Lung (tissue), 16 donors: ENCODE data around the gene C2CD4B. TPM values are rescaled to one million over a fixed set of nuclear protein-coding genes. Genes with fewer than 3 reads are reported as not detected.

Experiments used
- ATAC-seq: fragments of 200-7000 bp; cut with Tn5 transposase; one replicate; pipeline ENCODE4 v1.9.1; 2020; ENCODE audit warnings: moderate number of reproducible peaks; ENCODE audit not compliant: insufficient read depth, low FRiP score
- DNase-seq, 3 donors: peaks; one replicate each; pipeline ENCODE4 v3.0.0-alpha.2; 2013 to 2017
- H3K27ac ChIP-seq, 2 donors: one replicate each; pipeline ENCODE4 v1.5.1; 2013; ENCODE audit warnings: mild to moderate bottlenecking in 2 of 2, moderate library complexity in 2 of 2, control low read depth in 1 of 2, inconsistent platforms in 1 of 2, low read depth in 1 of 2, low read length in 1 of 2
- H3K27me3 ChIP-seq, 3 donors: one replicate each; pipeline ENCODE4 v1.5.1; 2013; ENCODE audit warnings: low read length in 2 of 3; ENCODE audit not compliant: control insufficient read depth in 3 of 3, insufficient read depth in 3 of 3
- H3K36me3 ChIP-seq, 4 donors: one replicate each; pipeline ENCODE4 v1.5.1; 2013; ENCODE audit warnings: low read length in 4 of 4, mild to moderate bottlenecking in 1 of 4, moderate library complexity in 1 of 4; ENCODE audit not compliant: control insufficient read depth in 4 of 4, insufficient read depth in 4 of 4
- H3K4me1 ChIP-seq, 5 donors: one replicate each; pipeline ENCODE4 v1.5.1; 2013; ENCODE audit warnings: low read length in 5 of 5, mild to moderate bottlenecking in 2 of 5, moderate library complexity in 1 of 5; ENCODE audit not compliant: control insufficient read depth in 5 of 5, insufficient read depth in 5 of 5
- H3K4me3 ChIP-seq: one replicate; pipeline ENCODE4 v1.5.1; 2013; ENCODE audit warnings: mild to moderate bottlenecking, control low read depth, moderate library complexity
- H3K9ac ChIP-seq, 2 donors: one replicate each; pipeline ENCODE4 v1.5.1; 2013; ENCODE audit warnings: low read length in 2 of 2, control low read depth in 1 of 2; ENCODE audit not compliant: insufficient read depth in 1 of 2
- H3K9me3 ChIP-seq, 4 donors: one replicate each; pipeline ENCODE4 v1.5.1; 2013; ENCODE audit warnings: low read length in 3 of 4, mild to moderate bottlenecking in 1 of 4, moderate library complexity in 1 of 4; ENCODE audit not compliant: control insufficient read depth in 4 of 4, insufficient read depth in 3 of 4
- WGBS, 2 donors: extraction: QIAGEN DNeasy Blood & Tissue Kit; methylation state at CpG; one replicate each; pipeline ENCODE4 v1.1.7; 2013; 5-methylcytosine and 5-hydroxymethylcytosine counted together
- long read RNA-seq, 5 donors: transcript quantifications; one replicate each; lab custom pipeline, GENCODE V29; 2026
- polyA plus RNA-seq, 2 donors: library from polyadenylated mRNA; stranded (reverse); fragments of 200-250 nt; gene quantifications; one replicate each; pipeline ENCODE4 v1.2.1, GENCODE V29; 2013
- total RNA-seq, 2 donors: library from RNA; depleted of rRNA in 1 of 2; stranded (reverse); fragments of >200 nt in 1 of 2; gene quantifications; one replicate each; pipeline ENCODE4 v1.2.1, GENCODE V29; 2014 to 2021
- TF ChIP-seq, protein P1 (sequence below): IDR thresholded peaks from 2 replicates; pipeline ENCODE4 v1.5.1; 2012; ENCODE audit warnings: mild to moderate bottlenecking; ENCODE audit errors: control extremely low read depth, extremely low read depth
- donor health status: control.
- donor health status: control.
- donor health status: Bipolar disorder and iron deficiency.
- donor health status: healthy.
- donor health status: DM: yes; HTN: yes; CAD: no.

The C2CD4B gene, protein sequence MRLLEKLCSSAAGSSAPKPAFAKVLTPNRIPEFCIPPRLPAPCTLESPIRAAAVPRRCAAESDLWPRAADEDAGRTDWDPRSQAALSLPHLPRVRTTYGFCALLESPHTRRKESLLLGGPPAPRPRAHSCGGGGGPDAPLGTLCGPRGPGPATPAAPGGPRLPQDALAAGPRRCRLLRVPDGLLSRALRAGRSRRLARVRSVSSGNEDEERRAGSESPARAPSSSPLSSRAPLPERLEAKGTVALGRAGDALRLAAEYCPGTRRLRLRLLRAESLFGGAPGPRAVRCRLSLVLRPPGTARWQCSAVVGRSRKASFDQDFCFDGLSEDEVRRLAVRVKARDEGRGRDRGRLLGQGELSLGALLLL
- total RNA-seq (10 to 100 TPM in 1 of 2 donors, 1 to 10 TPM in 1; 7.2 to 12.6 TPM), polyA plus RNA-seq (1 to 10 TPM; 3.4 to 8.1 TPM)
- long read RNA-seq, donor 1, partial matches to known transcripts: 0 of 2 reads
- long read RNA-seq, donor 1, other reads (novel, unspliced or antisense): 0 of 2 reads
- long read RNA-seq, donor 2, partial matches to known transcripts: 0 of 1 reads
- long read RNA-seq, donor 2, other reads (novel, unspliced or antisense): 0 of 1 reads
- long read RNA-seq, donor 3, partial matches to known transcripts: 0 of 1 reads
- long read RNA-seq, donor 3, other reads (novel, unspliced or antisense): 0 of 1 reads
- long read RNA-seq, donor 4: 0 reads
- long read RNA-seq, donor 5, partial matches to known transcripts: 0 of 1 reads
- long read RNA-seq, donor 5, other reads (novel, unspliced or antisense): 0 of 1 reads

DNA sequence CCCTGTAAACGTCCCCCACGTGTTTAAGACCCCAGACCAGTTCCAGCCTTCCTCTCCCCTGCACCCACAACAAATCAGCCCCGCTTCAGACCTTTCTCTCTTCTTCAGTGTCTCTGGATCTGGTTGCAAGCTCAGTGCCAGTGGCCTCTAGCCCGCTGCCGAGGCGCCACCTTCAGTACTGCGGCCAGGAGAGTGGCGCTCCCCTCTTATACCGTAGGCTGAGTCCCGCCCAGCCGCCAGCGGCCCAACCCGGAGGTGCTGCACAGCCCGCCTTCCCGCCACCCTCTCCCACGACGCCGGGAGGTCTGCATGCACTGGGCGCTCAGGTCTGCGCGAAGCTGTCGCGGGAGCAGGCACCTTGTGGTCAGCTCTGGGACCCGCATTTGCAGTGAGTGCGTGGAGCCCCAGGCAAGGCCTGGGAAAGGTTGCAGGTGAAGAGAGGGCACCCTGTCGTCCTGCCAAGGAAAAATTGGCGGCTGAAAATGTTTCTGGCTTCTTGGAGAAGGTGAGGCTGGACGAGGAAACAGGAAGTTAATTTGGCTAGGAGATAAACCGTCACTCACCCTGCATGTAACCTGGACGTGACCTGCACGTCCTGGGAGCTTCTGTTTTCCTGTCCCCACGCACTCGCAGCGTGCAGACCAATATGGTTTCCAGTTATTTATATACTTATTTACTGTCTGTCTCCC is at the start of gene C2CD4B:
TSS of gene C2CD4B (minus strand) at position 182 of the 689 bp plus-strand sequence. CDS start 301 bp downstream, outside the sequence.
- TF ChIP-seq, protein P1, sequence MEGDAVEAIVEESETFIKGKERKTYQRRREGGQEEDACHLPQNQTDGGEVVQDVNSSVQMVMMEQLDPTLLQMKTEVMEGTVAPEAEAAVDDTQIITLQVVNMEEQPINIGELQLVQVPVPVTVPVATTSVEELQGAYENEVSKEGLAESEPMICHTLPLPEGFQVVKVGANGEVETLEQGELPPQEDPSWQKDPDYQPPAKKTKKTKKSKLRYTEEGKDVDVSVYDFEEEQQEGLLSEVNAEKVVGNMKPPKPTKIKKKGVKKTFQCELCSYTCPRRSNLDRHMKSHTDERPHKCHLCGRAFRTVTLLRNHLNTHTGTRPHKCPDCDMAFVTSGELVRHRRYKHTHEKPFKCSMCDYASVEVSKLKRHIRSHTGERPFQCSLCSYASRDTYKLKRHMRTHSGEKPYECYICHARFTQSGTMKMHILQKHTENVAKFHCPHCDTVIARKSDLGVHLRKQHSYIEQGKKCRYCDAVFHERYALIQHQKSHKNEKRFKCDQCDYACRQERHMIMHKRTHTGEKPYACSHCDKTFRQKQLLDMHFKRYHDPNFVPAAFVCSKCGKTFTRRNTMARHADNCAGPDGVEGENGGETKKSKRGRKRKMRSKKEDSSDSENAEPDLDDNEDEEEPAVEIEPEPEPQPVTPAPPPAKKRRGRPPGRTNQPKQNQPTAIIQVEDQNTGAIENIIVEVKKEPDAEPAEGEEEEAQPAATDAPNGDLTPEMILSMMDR: no peak
- Histone ChIP-seq H3K4me1 (peaks cover 0 to 8% (median 0%) of the 10 kb centered on the region in 5 donors), H3K4me3 (peak within 1 kb of the TSS; percentile 65), H3K27me3 (peaks cover 0 to 62% (median 48%) of the 10 kb centered on the region in 3 donors), H3K9ac (no peak within 1 kb of the TSS), H3K27ac (peak within 1 kb of the TSS; percentile 77 to 87), H3K9me3 (no peaks in the 10 kb centered on the region), H3K36me3 (no peaks in the 10 kb centered on the region)
- DNase-seq: peak; percentile 26 to 54 (median 42)
- peak; percentile 72 for ATAC-seq
- WGBS, 2 donors: 14% methylated on average over 34 of the region's 34 CpGs

DNA sequence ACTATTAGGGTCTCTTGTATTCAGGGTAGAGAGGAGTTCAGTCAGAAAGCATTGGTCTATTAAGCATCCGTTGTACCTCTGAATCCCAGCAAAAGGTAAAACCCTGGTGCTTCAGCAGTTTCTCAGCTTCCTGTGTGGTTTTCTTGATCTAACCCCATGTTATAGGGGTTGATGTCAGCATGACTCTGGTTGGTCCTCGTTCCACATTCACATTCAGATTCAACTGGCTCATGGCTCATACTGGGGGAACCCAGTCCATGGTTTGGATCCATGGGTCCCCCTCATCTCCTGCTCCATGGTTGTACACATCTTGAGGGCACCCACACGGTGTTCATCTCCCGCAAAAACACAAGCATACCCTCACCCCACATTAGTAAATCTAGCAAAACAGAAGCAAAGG is 47.7 kb upstream of the C2CD4B start:
- no peaks in the 10 kb centered on the region for H3K4me1 ChIP-seq
- TF ChIP-seq, protein P1: no peak
- H3K9ac ChIP-seq: no peak overlapping the region
- no peak overlapping the region for H3K27ac ChIP-seq
- DNase-seq (no peak), ATAC-seq (no peak)
- H3K27me3 ChIP-seq: no peaks in the 10 kb centered on the region
- 85 to 86% methylated on average over 4 of the region's 4 CpGs for WGBS, 2 donors
- peaks cover 0 to 17% (median 13%) of the 10 kb centered on the region in 4 donors for H3K9me3 ChIP-seq
- no peak overlapping the region for H3K4me3 ChIP-seq
- no peaks in the 10 kb centered on the region for H3K36me3 ChIP-seq

DNA sequence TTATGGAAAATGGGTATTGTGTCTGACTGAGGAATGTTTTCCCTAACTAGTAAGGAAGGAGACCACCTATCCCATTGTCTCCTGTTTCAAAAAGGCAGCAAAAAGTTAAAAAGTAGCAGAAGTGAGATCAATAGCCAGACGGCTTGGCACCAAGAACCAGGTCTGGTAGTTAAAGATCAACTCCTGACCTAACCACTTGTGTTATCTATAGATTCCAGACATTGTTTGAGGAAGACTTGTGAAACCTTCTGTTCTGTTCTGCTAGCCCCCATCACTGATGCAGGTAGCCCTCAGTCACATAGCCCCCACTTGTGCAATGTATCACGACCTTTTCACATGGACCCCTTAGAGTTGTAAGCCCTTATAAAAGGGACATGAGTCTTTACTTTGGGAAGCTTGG is 46.3 kb upstream of the C2CD4B start:
- no peak for ATAC-seq
- Histone ChIP-seq H3K9ac (no peak overlapping the region), H3K27me3 (no peaks in the 10 kb centered on the region), H3K27ac (no peak overlapping the region), H3K36me3 (no peaks in the 10 kb centered on the region), H3K9me3 (peaks cover 0 to 14% (median 4%) of the 10 kb centered on the region in 4 donors), H3K4me3 (no peak overlapping the region), H3K4me1 (no peaks in the 10 kb centered on the region)
- TF ChIP-seq, protein P1: no peak
- peak in 1 of 3 donors; percentile 7 for DNase-seq
- WGBS, 2 donors: 70 to 81% methylated on average over 2 of the region's 2 CpGs
